IgD-negative memory B cell (primary cell): ENCODE data around the gene RBL2. TPM values are rescaled to one million over a fixed set of nuclear protein-coding genes. Genes with fewer than 3 reads are reported as not detected.
A peak's percentile ranks its signal among the peaks of the same experiment; 100 is the strongest.
"Not testable (repeated sequence)": the region's sequence is repeated elsewhere in the genome, so short reads cannot be mapped to it uniquely, and the experiment has no call there.

Experiments used
- H3K27ac Mint-ChIP-seq, 3 donors: one replicate each; pipeline ENCODE4 v1.8.0; 2020 to 2022; ENCODE audit warnings: mild to moderate bottlenecking in 3 of 3, mixed read lengths in 3 of 3, moderate library complexity in 1 of 3
- H3K27me3 Mint-ChIP-seq: one replicate; pipeline ENCODE4 v1.8.0; 2021; ENCODE audit warnings: mixed read lengths
- H3K36me3 Mint-ChIP-seq: one replicate; pipeline ENCODE4 v1.8.0; 2020; ENCODE audit warnings: mild to moderate bottlenecking, mixed read lengths
- H3K4me1 Mint-ChIP-seq, 3 donors: one replicate each; pipeline ENCODE4 v1.8.0; 2020 to 2022; ENCODE audit warnings: mixed read lengths in 3 of 3, mild to moderate bottlenecking in 1 of 3
- H3K4me3 Mint-ChIP-seq, 4 donors: one replicate each; pipeline ENCODE4 v1.8.0; 2020 to 2022; ENCODE audit warnings: mild to moderate bottlenecking in 4 of 4, mixed read lengths in 4 of 4, moderate library complexity in 3 of 4
- H3K9me3 Mint-ChIP-seq, 3 donors: one replicate each; pipeline ENCODE4 v1.8.0; 2020 to 2021; ENCODE audit warnings: mixed read lengths in 3 of 3, mild to moderate bottlenecking in 1 of 3
- polyA plus RNA-seq: library from polyadenylated mRNA; unstranded; fragments of 300-500 nt; fragmentation: Illumina TruSeq; gene quantifications from one replicate; pipeline ENCODE4 v1.2.3, GENCODE V29; 2021

Gene RBL2
- 77.4 TPM for polyA plus RNA-seq

GRCh38 chr16:53434377-53435065 is at the start of gene RBL2:
Gene RBL2, plus strand, starts transcription at chr16:53434471. Its CDS starts 86 bp downstream, at chr16:53434557.
- peaks cover 2% of the 10 kb centered on the region for H3K27me3 Mint-ChIP-seq
- no peaks in the 10 kb centered on the region for H3K9me3 Mint-ChIP-seq
- peaks cover 21 to 24% (median 23%) of the 10 kb centered on the region in 3 donors for H3K4me1 Mint-ChIP-seq
- peaks cover under 1% of the 10 kb centered on the region for H3K36me3 Mint-ChIP-seq
- peak within 1 kb of the TSS; percentile 89 to 100 (median 98) for H3K4me3 Mint-ChIP-seq
- H3K27ac Mint-ChIP-seq: peak within 1 kb of the TSS; percentile 92 to 99 (median 97)

GRCh38 chr16:53384610-53385009 is 49.7 kb upstream of the RBL2 start:
- not testable (repeated sequence) for H3K4me1 Mint-ChIP-seq, H3K4me3 Mint-ChIP-seq, H3K27ac Mint-ChIP-seq, H3K27me3 Mint-ChIP-seq, H3K36me3 Mint-ChIP-seq
- H3K9me3 Mint-ChIP-seq: peaks cover 2 to 14% (median 6%) of the 10 kb centered on the region in 3 donors

GRCh38 chr16:53404959-53405358 is 29.3 kb upstream of the RBL2 start:
- H3K27ac Mint-ChIP-seq: no peak overlapping the region
- H3K9me3 Mint-ChIP-seq: no peaks in the 10 kb centered on the region

GRCh38 chr16:53412549-53412948 is 21.7 kb upstream of the RBL2 start:
- Mint-ChIP-seq H3K36me3 (peaks cover 2% of the 10 kb centered on the region), H3K27ac (no peak overlapping the region), H3K4me3 (no peak overlapping the region), H3K4me1 (peaks cover 0 to 4% (median 0%) of the 10 kb centered on the region in 3 donors), H3K9me3 (peaks cover 0 to 3% (median 3%) of the 10 kb centered on the region in 3 donors), H3K27me3 (peaks cover 11% of the 10 kb centered on the region)

More at GRCh38 chr16:53404959-53405358, 29.3 kb upstream of the RBL2 start:
- no peaks in the 10 kb centered on the region for H3K4me1 Mint-ChIP-seq
- H3K36me3 Mint-ChIP-seq: no peaks in the 10 kb centered on the region
- no peak overlapping the region for H3K4me3 Mint-ChIP-seq
- H3K27me3 Mint-ChIP-seq: no peaks in the 10 kb centered on the region

- Mint-ChIP-seq H3K9me3 (peaks cover 0 to 4% (median 3%) of the 10 kb centered on the region in 3 donors), H3K4me3 (no peak overlapping the region), H3K27me3 (peaks cover 11% of the 10 kb centered on the region), H3K27ac (no peak overlapping the region), H3K36me3 (peaks cover 2% of the 10 kb centered on the region), H3K4me1 (peaks cover 0 to 4% (median 0%) of the 10 kb centered on the region in 3 donors)
Observed at GRCh38 chr16:53413864-53414263, 20.4 kb upstream of the RBL2 start.

- Mint-ChIP-seq H3K4me3 (no peak overlapping the region), H3K36me3 (peaks cover 2% of the 10 kb centered on the region), H3K27ac (no peak overlapping the region), H3K27me3 (peaks cover 11% of the 10 kb centered on the region), H3K9me3 (peaks cover 0 to 4% (median 3%) of the 10 kb centered on the region in 3 donors), H3K4me1 (peaks cover 0 to 4% (median 0%) of the 10 kb centered on the region in 3 donors)
Observed at GRCh38 chr16:53414381-53414780, 19.9 kb upstream of the RBL2 start.

- Mint-ChIP-seq H3K27me3 (peaks cover 11% of the 10 kb centered on the region), H3K36me3 (peaks cover 2% of the 10 kb centered on the region), H3K4me1 (peaks cover 0 to 4% (median 0%) of the 10 kb centered on the region in 3 donors), H3K27ac (no peak overlapping the region), H3K4me3 (no peak overlapping the region), H3K9me3 (peaks cover 0 to 4% (median 3%) of the 10 kb centered on the region in 3 donors)
Observed at GRCh38 chr16:53415504-53415903, 18.8 kb upstream of the RBL2 start.

- H3K27me3 Mint-ChIP-seq: peaks cover 11% of the 10 kb centered on the region
- no peaks in the 10 kb centered on the region for H3K36me3 Mint-ChIP-seq
- peaks cover 0 to 4% (median 0%) of the 10 kb centered on the region in 3 donors for H3K4me1 Mint-ChIP-seq
- no peak overlapping the region for H3K27ac Mint-ChIP-seq
- H3K4me3 Mint-ChIP-seq: no peak overlapping the region
- peaks cover 0 to 2% (median 0%) of the 10 kb centered on the region in 3 donors for H3K9me3 Mint-ChIP-seq
Observed at GRCh38 chr16:53417011-53417410, 17.3 kb upstream of the RBL2 start.

GRCh38 chr16:53417976-53418375 is 16.3 kb upstream of the RBL2 start:
- H3K4me3 Mint-ChIP-seq: no peak overlapping the region
- H3K9me3 Mint-ChIP-seq: peaks cover 0 to 2% (median 0%) of the 10 kb centered on the region in 3 donors
- H3K4me1 Mint-ChIP-seq: peaks cover 0 to 4% (median 0%) of the 10 kb centered on the region in 3 donors
- no peak overlapping the region for H3K27ac Mint-ChIP-seq
- H3K36me3 Mint-ChIP-seq: no peaks in the 10 kb centered on the region
- H3K27me3 Mint-ChIP-seq: peaks cover 11% of the 10 kb centered on the region

GRCh38 chr16:53419383-53419709 is 14.9 kb upstream of the RBL2 start:
- H3K9me3 Mint-ChIP-seq, H3K4me1 Mint-ChIP-seq: not testable (repeated sequence)

GRCh38 chr16:53421248-53421647 is 13.0 kb upstream of the RBL2 start:
- no peaks in the 10 kb centered on the region for H3K36me3 Mint-ChIP-seq
- H3K9me3 Mint-ChIP-seq: peaks cover 0 to 8% (median 5%) of the 10 kb centered on the region in 3 donors
- H3K4me1 Mint-ChIP-seq: peaks cover 0 to 2% (median 0%) of the 10 kb centered on the region in 3 donors
- H3K4me3 Mint-ChIP-seq: no peak overlapping the region
- peaks cover 2% of the 10 kb centered on the region for H3K27me3 Mint-ChIP-seq
- H3K27ac Mint-ChIP-seq: no peak overlapping the region

More at GRCh38 chr16:53419383-53419709, 14.9 kb upstream of the RBL2 start:
- H3K36me3 Mint-ChIP-seq, H3K4me3 Mint-ChIP-seq, H3K27ac Mint-ChIP-seq: not testable (repeated sequence)
- peaks cover 11% of the 10 kb centered on the region for H3K27me3 Mint-ChIP-seq

GRCh38 chr16:53423968-53424367 is 10.3 kb upstream of the RBL2 start:
- H3K27me3 Mint-ChIP-seq, H3K4me1 Mint-ChIP-seq, H3K36me3 Mint-ChIP-seq, H3K9me3 Mint-ChIP-seq, H3K27ac Mint-ChIP-seq, H3K4me3 Mint-ChIP-seq: not testable (repeated sequence)

- Mint-ChIP-seq H3K4me1 (peaks cover 0 to 3% (median under 1%) of the 10 kb centered on the region in 3 donors), H3K9me3 (peaks cover 0 to 5% (median 3%) of the 10 kb centered on the region in 3 donors), H3K36me3 (no peaks in the 10 kb centered on the region), H3K27ac (no peak overlapping the region), H3K27me3 (peaks cover 3% of the 10 kb centered on the region), H3K4me3 (peak overlapping the region in 1 of 4 donors; percentile 23)
Observed at GRCh38 chr16:53428681-53429080, 5.6 kb upstream of the RBL2 start.

GRCh38 chr16:53429221-53429943 is 4.9 kb upstream of the RBL2 start:
- Mint-ChIP-seq H3K4me3 (peak overlapping the region in 1 of 4 donors; percentile 15), H3K4me1 (peaks cover 0 to 5% (median 4%) of the 10 kb centered on the region in 3 donors), H3K27me3 (peaks cover 3% of the 10 kb centered on the region), H3K9me3 (peaks cover 0 to 5% (median 3%) of the 10 kb centered on the region in 3 donors), H3K27ac (peak overlapping the region in 1 of 3 donors; percentile 3), H3K36me3 (no peaks in the 10 kb centered on the region)

GRCh38 chr16:53430363-53430762 is 3.9 kb upstream of the RBL2 start:
- Mint-ChIP-seq H3K4me3 (peak overlapping the region in 1 of 4 donors; percentile 15), H3K27ac (no peak overlapping the region), H3K9me3 (no peaks in the 10 kb centered on the region), H3K4me1 (peaks cover 3 to 7% (median 4%) of the 10 kb centered on the region in 3 donors), H3K27me3 (peaks cover 3% of the 10 kb centered on the region), H3K36me3 (no peaks in the 10 kb centered on the region)
